GM18507 (cell line): ENCODE data around the gene SMKR1.
"Not testable (repeated sequence)": the region's sequence is repeated elsewhere in the genome, so short reads cannot be mapped to it uniquely, and the experiment has no call there.

Experiments used
- DNase-seq: peaks from one replicate; pipeline ENCODE4 v3.0.0; 2011; ENCODE audit warnings: low read depth; ENCODE audit not compliant: insufficient read length; ENCODE audit errors: extremely low spot score
- FAIRE-seq: peaks from 2 replicates; lab custom pipeline; 2011; peaks lifted over from hg19 to GRCh38; lab: Jason Lieb, UNC

Gene SMKR1

DNA sequence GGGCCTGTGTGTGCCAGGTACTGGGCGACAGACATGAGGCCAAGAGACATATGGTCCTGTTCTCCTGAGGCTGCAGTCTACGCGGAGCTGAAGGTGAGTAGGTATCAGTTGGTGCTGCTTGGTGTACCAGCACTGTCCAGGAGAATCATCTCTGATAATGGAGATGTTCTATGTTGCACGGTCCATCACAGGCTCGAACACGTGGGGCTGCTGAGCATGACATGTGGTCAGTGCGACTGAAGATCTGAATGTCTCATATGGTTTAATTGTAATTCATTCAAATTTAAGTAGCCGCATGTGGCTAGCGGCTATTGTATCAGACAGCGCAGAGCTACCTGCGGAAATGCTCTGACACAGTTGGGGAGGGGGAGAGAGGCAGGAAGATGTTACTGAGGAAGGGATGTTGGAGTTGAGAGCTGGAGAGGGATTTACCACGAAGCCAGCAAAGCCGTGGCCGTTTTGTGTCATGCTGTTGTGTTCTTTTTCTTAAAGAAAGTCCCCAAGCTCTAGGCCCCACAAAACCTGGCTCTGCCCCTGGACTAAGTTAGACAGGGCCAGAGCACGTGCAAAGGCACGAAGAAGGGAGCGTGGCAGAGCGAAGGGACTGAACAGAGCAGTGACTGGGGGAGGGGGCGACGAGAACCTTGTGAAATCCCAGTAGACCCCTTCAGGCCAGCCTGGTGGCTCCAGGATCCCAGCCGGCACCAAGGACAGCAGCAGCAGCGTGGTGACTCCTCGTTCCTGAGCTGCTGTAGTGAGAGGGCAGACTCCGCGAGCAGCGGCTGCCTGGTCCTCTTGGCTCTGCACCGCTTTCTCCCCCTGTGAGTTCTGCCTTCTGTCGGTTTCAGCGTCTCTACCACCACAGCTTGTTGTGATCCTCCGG lies 20.0 kb downstream of the SMKR1 start:
- DNase-seq = no peak
- FAIRE-seq = no peak

DNA sequence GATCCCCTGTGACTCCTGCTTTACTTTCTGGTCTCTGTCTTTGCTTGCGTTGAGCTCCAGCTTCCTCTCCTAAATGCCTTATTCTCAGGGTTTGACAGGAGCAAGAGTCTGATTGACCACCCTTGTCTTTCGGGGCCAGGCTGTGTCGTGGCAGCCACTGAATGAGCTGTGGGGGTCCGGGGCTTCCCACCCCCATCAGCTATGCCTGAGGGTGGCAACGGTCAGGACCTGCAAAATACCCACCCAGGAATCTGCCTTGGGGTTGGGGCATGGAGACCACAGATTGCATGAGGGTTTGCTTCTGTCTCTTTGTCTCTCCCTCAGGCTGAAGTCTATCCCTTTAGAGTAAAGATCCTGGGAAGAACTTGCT lies 20.6 kb downstream of the SMKR1 start:
- FAIRE-seq (no peak), DNase-seq (no peak)

DNA sequence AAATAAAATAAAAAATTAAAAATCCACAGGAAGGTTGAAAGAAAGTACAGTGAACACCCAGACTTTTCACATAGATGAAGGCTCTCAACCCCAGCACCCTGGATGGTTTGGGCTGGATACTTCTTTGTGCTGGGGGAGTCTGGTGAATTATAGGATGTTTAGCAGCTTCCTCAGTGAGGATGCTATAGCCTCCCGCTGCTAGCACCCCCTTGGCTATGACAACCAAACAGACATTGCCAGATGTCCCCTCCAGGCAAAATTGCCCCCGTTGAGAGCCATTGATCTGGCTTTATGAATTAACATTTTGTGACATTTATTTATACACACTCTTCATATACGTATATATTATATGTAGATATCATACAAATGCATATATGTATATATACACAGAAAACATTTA lies 21.6 kb downstream of the SMKR1 start:
- no peak for DNase-seq
- FAIRE-seq = no peak

DNA sequence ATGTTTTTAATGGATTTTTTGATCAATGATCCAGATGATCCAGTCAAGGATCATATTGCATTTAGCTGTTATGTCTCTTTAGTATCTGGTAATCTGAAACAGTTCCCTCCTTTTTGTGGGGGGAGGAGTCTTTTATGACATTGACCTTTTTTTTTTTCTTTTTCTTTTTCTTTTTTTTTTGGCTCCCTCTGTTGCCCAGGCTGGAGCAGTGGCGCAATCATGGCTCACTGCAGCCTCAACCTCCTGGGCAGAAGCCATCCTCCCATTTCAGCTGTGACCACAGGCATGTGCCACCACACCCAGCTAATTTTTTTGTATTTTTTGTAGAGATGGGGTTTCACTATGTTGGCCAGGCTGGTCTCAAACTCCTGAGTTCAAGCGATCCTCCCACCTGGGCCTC lies 22.1 kb downstream of the SMKR1 start:
- not testable (repeated sequence) for FAIRE-seq, DNase-seq

DNA sequence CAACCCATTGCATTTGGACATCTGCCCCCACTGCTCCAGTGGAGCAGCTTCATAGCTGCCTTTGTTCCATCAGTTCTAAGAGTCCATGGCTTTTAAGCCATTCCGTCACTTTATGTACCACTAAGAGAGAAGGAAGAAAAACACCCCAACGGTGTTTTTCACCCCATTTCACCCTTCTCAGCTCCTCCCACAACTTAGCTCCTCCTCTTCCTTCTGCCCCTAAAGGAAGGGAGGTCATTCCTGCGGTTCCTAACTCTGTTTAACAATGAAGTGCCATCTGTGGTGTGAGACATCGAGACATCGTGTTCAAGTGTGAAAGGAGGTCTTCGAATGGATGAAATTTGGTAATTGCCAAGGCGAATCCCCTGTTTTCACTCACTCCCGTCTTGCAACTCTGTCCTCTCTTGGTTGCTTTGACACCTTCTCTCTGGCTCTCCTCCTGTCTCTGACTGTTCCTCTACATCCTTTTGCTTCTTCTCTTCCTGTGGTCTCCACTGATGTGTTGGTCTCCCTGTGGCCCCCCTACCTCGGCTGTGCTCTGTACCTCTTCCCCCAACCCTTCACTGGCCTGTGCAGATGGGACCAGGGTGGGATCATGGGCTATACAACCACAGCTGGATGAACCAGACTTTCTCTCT lies 23.0 kb downstream of the SMKR1 start:
- FAIRE-seq = no peak

DNA sequence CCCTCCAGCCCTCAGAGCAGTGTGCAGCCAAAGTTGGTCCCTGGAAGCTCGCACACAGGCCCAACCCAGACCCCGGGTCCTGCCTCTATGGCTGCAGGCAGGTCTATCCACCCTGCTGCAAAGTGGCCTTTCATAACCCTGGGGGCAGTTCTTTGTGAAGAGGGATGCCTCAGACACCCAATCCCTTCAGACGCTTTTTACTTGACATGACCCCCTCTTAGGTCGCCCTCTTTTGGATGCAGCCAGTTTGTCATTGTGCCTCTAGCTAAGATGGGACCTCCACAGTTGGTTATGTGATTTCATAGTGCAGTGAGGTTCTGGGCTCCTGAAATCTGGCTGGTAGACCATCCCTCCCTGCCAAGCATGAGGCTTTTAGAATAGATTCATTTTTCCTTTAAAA lies 27.3 kb downstream of the SMKR1 start:
- FAIRE-seq = no peak
- no peak for DNase-seq

More for the DNA sequence above, 23.0 kb downstream of the SMKR1 start:
- DNase-seq = no peak

DNA sequence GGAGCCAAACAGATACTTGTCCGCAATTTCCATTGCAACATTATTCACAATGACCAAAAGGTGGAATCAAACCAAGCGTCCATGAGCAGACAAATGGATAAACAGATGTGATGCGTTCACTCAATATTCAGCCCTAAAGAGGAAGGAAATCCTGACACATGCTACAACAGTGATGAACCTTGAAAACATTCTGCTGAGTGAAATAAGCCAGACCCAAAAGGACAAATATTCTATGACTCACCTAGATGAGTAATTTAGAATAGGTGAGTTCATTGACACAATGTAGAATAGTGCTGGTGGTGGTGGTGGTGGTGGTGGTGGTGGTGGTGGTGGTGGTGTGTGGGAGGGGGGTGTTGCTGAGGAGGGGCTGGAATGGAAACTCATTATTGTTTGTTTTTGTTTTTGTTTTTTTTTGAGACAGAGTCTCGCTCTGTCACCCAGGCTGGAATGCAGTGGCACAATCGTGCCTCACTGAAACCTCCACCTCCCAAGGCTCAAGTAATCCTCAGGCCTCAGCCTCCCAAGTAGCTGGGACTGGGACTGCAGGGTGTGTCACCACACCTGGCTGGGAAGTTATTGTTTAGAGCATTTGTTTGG lies 28.6 kb downstream of the SMKR1 start:
- FAIRE-seq (no peak), DNase-seq (no peak)

DNA sequence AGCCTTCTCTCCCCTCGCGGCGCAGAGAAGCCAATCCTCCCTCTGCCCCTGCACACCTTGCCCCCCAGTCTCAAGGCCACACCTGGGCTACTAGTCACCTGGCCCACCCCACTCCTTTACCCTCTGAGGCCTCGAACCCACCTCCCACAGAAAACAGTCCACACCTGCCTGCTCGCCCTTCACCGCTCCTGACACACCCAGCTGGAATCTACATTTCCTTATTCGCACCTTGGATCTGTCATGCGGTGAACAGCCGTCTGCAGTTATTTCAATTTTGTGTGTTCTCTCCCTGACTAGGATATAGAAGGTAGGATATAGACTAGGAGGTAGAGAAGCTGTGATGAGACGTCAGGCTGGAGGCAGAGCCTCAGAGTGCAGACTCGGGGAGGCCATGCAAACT lies 29.4 kb downstream of the SMKR1 start:
- DNase-seq (no peak), FAIRE-seq (no peak)

DNA sequence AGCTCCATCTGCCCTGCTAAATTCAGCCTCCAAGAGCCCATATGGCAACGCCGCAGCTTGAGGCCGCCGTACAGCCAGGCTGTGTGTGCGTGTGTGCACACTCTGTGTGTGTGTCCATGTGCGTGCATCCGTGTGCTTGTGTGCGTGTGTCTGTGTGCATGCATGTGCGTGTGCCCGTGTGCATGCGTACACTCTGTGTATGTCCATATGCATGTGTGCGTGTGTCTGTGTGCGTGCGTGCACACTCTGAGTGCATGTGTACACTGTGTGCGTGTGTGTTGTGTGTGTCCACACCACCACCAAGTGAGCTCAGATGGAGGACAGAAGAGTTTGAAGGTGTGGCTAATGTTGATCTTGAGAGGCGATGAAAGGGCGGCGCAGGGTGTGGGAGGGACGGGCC lies 30.0 kb downstream of the SMKR1 start:
- FAIRE-seq (no peak), DNase-seq (no peak)

DNA sequence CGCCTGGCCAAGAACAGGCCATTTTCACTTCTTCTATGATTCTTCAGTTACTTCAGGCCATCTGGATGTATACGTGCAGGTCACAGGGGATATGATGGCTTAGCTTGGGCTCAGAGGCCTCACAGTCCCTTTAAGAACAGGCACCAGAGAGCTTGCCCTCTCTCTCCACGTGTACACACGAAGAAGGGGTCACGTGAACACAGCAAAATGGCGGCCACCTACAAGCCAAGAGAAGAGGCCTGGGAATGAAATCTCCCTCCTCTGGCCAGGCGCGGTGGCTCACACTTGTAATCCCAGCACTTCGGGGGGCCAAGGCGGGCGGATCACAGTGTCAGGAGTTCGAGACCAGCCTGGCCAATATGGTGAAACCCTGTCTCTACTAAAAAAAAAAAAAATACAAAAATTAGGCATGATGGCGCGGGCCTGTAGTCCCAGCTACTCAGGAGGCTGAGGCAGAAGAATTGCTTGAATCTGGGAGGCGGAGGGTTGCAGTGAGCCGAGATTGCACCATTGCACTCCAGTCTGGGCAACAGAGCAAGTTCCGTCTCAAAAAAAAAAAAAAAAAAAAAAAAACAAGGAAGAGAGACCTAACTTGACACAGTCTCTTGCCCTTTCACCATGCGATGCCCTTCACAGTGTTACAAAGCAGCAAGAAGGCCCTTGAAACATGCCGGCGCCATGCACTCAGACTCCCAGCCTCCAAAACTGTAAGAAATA lies 32.4 kb downstream of the SMKR1 start:
- not testable (repeated sequence) for FAIRE-seq, DNase-seq

DNA sequence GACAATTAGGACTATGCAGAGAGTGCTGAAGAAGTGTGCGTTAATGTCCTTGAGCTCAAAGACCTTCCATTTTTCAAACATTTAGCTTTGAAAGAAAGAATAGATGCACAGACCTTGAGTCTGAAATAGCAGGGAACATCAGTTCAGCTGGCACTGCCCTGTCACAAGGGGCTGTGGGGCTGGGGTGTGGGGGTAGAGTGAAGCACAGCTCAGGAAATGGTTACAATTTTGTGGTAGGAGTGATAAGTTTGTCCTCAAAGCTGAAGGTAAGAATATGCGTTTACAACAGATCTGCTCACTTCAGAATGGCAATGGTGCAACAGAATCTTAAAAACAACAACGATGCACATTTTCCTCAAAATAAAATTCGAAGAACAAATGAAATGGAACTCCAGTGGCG lies 33.6 kb downstream of the SMKR1 start:
- DNase-seq = no peak
- FAIRE-seq = no peak

DNA sequence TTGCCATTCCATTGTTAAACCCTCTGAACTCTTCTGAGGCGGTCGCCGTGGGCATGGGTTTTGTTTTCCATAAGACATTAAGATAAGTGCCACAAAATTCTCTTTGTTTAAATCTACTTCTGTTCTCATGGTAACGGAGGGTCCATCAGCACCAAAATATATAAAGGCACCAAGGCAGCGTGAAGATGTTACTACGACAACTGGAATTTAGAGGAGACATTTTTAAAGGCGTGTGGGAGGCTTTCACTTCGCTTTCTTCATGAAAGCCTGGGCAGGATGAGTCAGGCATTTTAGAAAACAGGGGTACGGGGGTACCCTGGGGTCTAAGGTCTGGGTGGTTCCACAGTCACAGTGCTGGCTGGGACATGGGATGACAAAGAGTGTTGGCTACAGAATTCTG lies 34.0 kb downstream of the SMKR1 start:
- DNase-seq = no peak

DNA sequence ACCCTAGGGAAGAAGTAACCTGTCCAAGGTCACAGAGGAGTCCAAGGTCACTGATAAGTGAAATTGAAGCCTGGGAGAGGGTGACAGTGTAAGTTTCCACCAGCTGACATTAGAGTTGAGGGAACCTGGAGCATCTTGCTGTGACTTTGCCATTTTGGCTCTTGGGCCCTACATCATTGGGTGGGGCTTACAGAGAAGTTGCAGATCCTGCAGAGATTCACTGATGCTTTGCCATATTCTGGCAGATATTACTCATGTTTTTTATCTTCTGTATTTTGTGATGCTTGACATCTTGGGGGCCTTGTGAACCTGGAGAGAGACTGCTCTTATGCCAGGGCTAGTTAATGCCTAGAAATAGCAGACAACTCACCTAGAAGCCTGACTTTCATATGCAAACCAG lies 36.5 kb downstream of the SMKR1 start:
- DNase-seq (no peak), FAIRE-seq (no peak)

More for the DNA sequence above, 34.0 kb downstream of the SMKR1 start:
- FAIRE-seq = no peak

DNA sequence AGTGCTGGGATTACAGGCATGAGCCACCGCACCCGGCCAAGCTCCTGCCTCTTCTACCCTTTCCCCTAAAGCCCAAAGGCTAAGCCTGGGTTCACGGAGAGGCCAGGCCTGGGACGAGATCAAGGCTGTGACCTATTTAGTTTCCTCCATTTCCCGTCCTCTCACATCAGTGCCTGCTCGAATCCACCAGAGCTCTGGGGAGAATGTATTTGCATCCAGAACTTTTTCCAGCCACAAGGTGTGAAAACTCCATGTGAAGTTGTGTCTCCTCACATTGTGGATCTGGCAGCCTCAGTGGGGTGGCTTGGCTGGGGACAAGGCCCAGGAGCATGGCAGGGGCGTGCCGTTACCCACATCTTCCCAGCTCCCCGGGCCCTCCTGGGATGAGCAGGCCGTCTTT lies 38.0 kb downstream of the SMKR1 start:
- DNase-seq (no peak), FAIRE-seq (no peak)

DNA sequence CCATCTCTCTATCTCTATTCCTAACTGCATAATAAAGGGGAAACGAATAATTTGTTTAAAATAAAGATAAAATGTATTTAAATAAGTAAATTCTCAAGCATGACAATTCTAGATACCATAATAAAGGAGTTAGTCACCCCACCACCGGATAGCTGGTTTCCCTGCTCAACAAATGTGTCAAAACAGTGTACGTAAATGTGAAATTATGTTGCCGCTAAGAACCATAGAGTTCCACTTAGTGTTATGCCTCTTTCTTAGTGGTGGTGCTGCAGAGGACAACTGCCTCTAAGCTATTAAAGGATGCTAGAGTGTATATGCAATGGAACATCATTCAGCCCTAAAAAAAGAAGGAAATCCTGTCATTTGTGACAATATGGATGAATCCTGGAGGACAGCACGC lies 42.4 kb downstream of the SMKR1 start:
- DNase-seq (no peak), FAIRE-seq (no peak)

DNA sequence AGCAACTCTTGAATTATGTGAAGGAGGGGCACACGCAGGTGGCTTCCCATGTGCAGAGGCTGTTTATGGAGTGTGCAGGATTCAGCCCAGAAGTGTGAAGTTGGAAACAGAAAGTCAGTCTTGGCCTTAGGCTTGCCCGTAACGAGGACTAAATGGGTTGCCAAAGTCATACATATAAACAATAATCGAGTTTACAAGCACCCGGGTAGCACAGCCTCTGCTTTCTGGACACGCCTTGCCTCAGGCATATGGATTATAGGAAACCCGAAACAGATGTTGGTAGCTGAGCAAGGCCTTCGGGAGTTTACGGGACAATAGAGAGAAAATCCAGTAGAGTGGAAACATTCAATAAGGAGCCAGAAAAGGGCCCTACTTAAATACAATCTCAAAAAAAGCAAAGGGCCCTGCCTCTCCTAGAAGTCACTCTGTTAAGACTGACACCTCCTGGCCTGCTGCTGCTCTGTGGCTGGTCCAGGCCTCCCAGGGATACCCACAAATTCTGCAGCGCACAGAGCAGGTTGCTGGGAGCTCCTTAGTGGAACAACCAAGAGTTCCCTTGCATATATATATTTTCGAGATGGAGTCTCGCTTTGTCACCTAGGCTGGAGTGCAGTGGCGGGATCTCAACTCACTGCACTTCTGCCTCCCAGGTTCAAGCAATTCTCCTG lies 48.5 kb downstream of the SMKR1 start:
- DNase-seq = no peak
- no peak for FAIRE-seq

DNA sequence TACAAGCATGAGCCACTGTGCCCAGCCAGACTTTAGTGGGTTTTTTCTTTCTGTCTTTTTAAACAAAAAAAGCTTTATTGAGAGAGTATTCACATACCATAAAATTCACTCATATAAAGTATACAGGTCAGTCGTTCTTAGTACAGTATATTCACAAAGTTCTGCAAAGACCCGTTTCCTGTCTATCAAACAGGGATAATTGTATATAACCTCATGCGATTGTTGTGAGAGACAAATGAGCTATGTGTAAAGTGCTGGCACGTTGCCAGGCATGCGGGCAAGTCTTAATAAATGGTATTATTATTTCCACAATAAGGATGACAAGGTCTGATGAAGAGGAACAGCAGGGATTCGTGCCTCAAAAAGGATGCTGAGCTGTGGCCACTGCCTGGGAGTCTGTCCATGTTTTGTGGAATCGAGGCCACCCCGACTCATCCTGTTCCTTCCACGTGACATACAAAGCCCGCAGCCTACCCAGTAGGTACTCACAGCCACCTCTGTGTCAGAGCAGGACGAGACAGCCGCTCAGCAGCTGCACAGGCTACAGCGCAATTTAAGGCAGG lies 51.6 kb downstream of the SMKR1 start:
- FAIRE-seq (no peak), DNase-seq (no peak)

DNA sequence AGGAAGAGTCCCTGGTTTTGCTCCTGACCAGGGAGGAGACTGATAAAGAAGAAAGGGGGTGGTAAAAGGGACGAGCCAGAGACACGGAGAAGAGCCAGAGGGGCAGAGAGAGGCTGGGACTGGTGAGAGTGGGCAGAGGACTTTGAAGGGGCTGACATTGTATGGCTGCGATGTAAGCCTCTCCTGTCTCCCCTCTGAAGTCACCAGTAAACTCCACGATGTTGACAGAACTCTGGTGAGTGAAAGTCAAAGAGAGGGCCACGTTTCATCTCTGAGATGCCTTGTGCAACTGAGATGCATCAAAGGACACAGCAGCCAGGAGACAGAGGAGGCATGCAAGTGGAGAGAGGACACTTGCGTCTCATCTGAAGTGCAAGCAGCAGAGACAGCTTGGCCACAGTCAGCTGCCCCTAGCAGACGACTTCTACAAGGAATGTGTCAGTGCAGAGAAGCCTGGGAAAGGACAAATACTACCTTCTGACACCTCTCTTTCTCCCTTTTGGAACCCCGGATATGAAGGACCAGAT lies 54.3 kb downstream of the SMKR1 start:
- DNase-seq (no peak), FAIRE-seq (no peak)
